Activated CD4-positive, alpha-beta memory T cell treated with anti-CD3 and anti-CD28 coated beads for 36 hours (primary cell): Measurements from ENCODE around the gene IGF2BP1. TPM values are rescaled to one million over a fixed set of nuclear protein-coding genes. Genes with fewer than 3 reads are reported as not detected.

Experiments used
- CTCF ChIA-PET: fragments of 350-600 bp; sonication (Branson Sonifier 250); formaldehyde crosslinking; loops from one replicate; lab custom pipeline; 2021; ENCODE audit warnings: antibody characterized with exemption, inconsistent platforms; lab: Charles Lee
- POLR2A ChIA-PET: fragments of 350-600 bp; sonication (Branson Sonifier 250); formaldehyde crosslinking; loops from one replicate; lab custom pipeline; 2021; ENCODE audit warnings: antibody characterized with exemption; lab: Charles Lee
- DNase-seq: peaks from one replicate; pipeline ENCODE4 v3.0.0-alpha.2; 2020
- H3K27ac Mint-ChIP-seq: one replicate; pipeline ENCODE4 v1.8.0; 2021; ENCODE audit warnings: mixed read lengths
- H3K27me3 Mint-ChIP-seq: one replicate; pipeline ENCODE4 v1.8.0; 2021; ENCODE audit warnings: mixed read lengths
- H3K36me3 Mint-ChIP-seq: one replicate; pipeline ENCODE4 v1.8.0; 2021; ENCODE audit warnings: mixed read lengths
- H3K4me1 Mint-ChIP-seq: one replicate; pipeline ENCODE4 v1.8.0; 2021; ENCODE audit warnings: low read depth, mixed read lengths
- H3K4me3 Mint-ChIP-seq: one replicate; pipeline ENCODE4 v1.8.0; 2021; ENCODE audit warnings: mild to moderate bottlenecking, mixed read lengths
- H3K9me3 Mint-ChIP-seq: one replicate; pipeline ENCODE4 v1.8.0; 2021; ENCODE audit warnings: mixed read lengths
- intact Hi-C: fragments of 100-400 bp; cut with micrococcal nuclease; formaldehyde crosslinking; loops from one replicate; pipeline ENCODE4 v1.15.1; 2023
- total RNA-seq, 2 experiments: library from RNA; stranded (reverse); gene quantifications; one replicate each; pipeline ENCODE4 v1.2.3, GENCODE V29; 2021

IGF2BP1 gene
- total RNA-seq, 2 experiments from 2014 or later: 0.22 to 0.29 TPM

- POLR2A ChIA-PET: no interaction called here
- DNase-seq: no peak
- no peaks in the 10 kb centered on the region for H3K36me3 Mint-ChIP-seq
- CTCF ChIA-PET: interaction anchor here (1.1 to 2.3 kb wide), 4 partner anchors 10 to 159 kb away, joined by 3 to 9 read pairs (median 3); no protein-coding TSS in a partner anchor
- intact Hi-C loops: no loop called here
- no peaks in the 10 kb centered on the region for H3K4me1 Mint-ChIP-seq
- H3K27me3 Mint-ChIP-seq: peaks cover 6% of the 10 kb centered on the region
- no peak overlapping the region for H3K4me3 Mint-ChIP-seq
- H3K9me3 Mint-ChIP-seq: no peaks in the 10 kb centered on the region
- H3K27ac Mint-ChIP-seq: no peak overlapping the region
Observed at GRCh38 chr17:49045376-49045775, 48.2 kb downstream of the IGF2BP1 start.

- ChIA-PET CTCF (interaction anchor here (0.8 to 2.3 kb wide), 2 partner anchors 11 to 14 kb away, joined by 4 to 9 read pairs; no protein-coding TSS in a partner anchor), POLR2A (no interaction called here)
- Mint-ChIP-seq H3K9me3 (no peaks in the 10 kb centered on the region), H3K36me3 (no peaks in the 10 kb centered on the region), H3K4me1 (no peaks in the 10 kb centered on the region), H3K4me3 (no peak overlapping the region), H3K27me3 (peaks cover 6% of the 10 kb centered on the region), H3K27ac (no peak overlapping the region)
- intact Hi-C loops: no loop called here
- no peak for DNase-seq
Observed at GRCh38 chr17:49046912-49047311, 49.7 kb downstream of the IGF2BP1 start.

- Mint-ChIP-seq H3K27ac (no peak overlapping the region), H3K9me3 (no peaks in the 10 kb centered on the region), H3K4me3 (no peak overlapping the region), H3K4me1 (no peaks in the 10 kb centered on the region), H3K36me3 (no peaks in the 10 kb centered on the region), H3K27me3 (peaks cover 6% of the 10 kb centered on the region)
- ChIA-PET CTCF (no interaction called here), POLR2A (no interaction called here)
- no peak for DNase-seq
- intact Hi-C loops: no loop called here
Observed at GRCh38 chr17:49049265-49049664, 52.1 kb downstream of the IGF2BP1 start.

GRCh38 chr17:49050611-49051010 lies 53.4 kb downstream of the IGF2BP1 start:
- no peak for DNase-seq
- H3K4me1 Mint-ChIP-seq: peaks cover 2% of the 10 kb centered on the region
- no peaks in the 10 kb centered on the region for H3K9me3 Mint-ChIP-seq
- CTCF ChIA-PET: no interaction called here
- no peak overlapping the region for H3K4me3 Mint-ChIP-seq
- POLR2A ChIA-PET: no interaction called here
- H3K27ac Mint-ChIP-seq: no peak overlapping the region
- intact Hi-C loops: no loop called here
- no peaks in the 10 kb centered on the region for H3K36me3 Mint-ChIP-seq
- H3K27me3 Mint-ChIP-seq: peaks cover 6% of the 10 kb centered on the region

GRCh38 chr17:49051269-49051668 lies 54.1 kb downstream of the IGF2BP1 start:
- CTCF ChIA-PET: no interaction called here
- Mint-ChIP-seq H3K4me3 (no peak overlapping the region), H3K27me3 (peaks cover 4% of the 10 kb centered on the region), H3K27ac (no peak overlapping the region), H3K9me3 (no peaks in the 10 kb centered on the region), H3K4me1 (peaks cover 6% of the 10 kb centered on the region), H3K36me3 (no peaks in the 10 kb centered on the region)
- intact Hi-C loops: no loop called here
- POLR2A ChIA-PET: no interaction called here
- no peak for DNase-seq

GRCh38 chr17:49053171-49053829 lies 56.1 kb downstream of the IGF2BP1 start:
- no peak overlapping the region for H3K4me3 Mint-ChIP-seq
- CTCF ChIA-PET: interaction anchor here (0.5 kb wide), 1 partner anchor 42 kb away, joined by 3 read pairs; no protein-coding TSS in a partner anchor
- no peaks in the 10 kb centered on the region for H3K36me3 Mint-ChIP-seq
- no peak overlapping the region for H3K27ac Mint-ChIP-seq
- peaks cover 6% of the 10 kb centered on the region for H3K4me1 Mint-ChIP-seq
- no peaks in the 10 kb centered on the region for H3K9me3 Mint-ChIP-seq
- no peak for DNase-seq
- POLR2A ChIA-PET: no interaction called here
- intact Hi-C loops: no loop called here
- peaks cover 4% of the 10 kb centered on the region for H3K27me3 Mint-ChIP-seq

- Mint-ChIP-seq H3K4me1 (peaks cover 6% of the 10 kb centered on the region), H3K4me3 (no peak overlapping the region), H3K36me3 (no peaks in the 10 kb centered on the region), H3K9me3 (no peaks in the 10 kb centered on the region), H3K27ac (no peak overlapping the region), H3K27me3 (no peaks in the 10 kb centered on the region)
- ChIA-PET CTCF (interaction anchor here (0.6 to 0.7 kb wide), 2 partner anchors 21 to 23 kb away, joined by 3 read pairs; no protein-coding TSS in a partner anchor), POLR2A (no interaction called here)
- DNase-seq: no peak
- intact Hi-C loops: no loop called here
Observed at GRCh38 chr17:49054342-49055092, 57.3 kb downstream of the IGF2BP1 start.

- Mint-ChIP-seq H3K4me3 (no peak overlapping the region), H3K4me1 (peaks cover 6% of the 10 kb centered on the region), H3K9me3 (no peaks in the 10 kb centered on the region), H3K27ac (no peak overlapping the region), H3K36me3 (no peaks in the 10 kb centered on the region), H3K27me3 (no peaks in the 10 kb centered on the region)
- POLR2A ChIA-PET: no interaction called here
- CTCF ChIA-PET: interaction anchor here (0.6 to 1.4 kb wide), 4 partner anchors 19 to 24 kb away, joined by 3 to 6 read pairs (median 3); no protein-coding TSS in a partner anchor
- intact Hi-C loops: no loop called here
- no peak for DNase-seq
Observed at GRCh38 chr17:49055181-49055927, 58.2 kb downstream of the IGF2BP1 start.

- H3K27ac Mint-ChIP-seq: no peak overlapping the region
- H3K9me3 Mint-ChIP-seq: no peaks in the 10 kb centered on the region
- DNase-seq: no peak
- no peaks in the 10 kb centered on the region for H3K4me1 Mint-ChIP-seq
- no peak overlapping the region for H3K4me3 Mint-ChIP-seq
- intact Hi-C loops: no loop called here
- no peaks in the 10 kb centered on the region for H3K36me3 Mint-ChIP-seq
- ChIA-PET POLR2A (no interaction called here), CTCF (no interaction called here)
- H3K27me3 Mint-ChIP-seq: no peaks in the 10 kb centered on the region
Observed at GRCh38 chr17:49061524-49061943, 64.3 kb downstream of the IGF2BP1 start.

- H3K9me3 Mint-ChIP-seq: no peaks in the 10 kb centered on the region
- no peaks in the 10 kb centered on the region for H3K36me3 Mint-ChIP-seq
- H3K27ac Mint-ChIP-seq: no peak overlapping the region
- DNase-seq: no peak
- CTCF ChIA-PET: no interaction called here
- intact Hi-C loops: no loop called here
- POLR2A ChIA-PET: no interaction called here
- no peak overlapping the region for H3K4me3 Mint-ChIP-seq
- no peaks in the 10 kb centered on the region for H3K4me1 Mint-ChIP-seq
- H3K27me3 Mint-ChIP-seq: no peaks in the 10 kb centered on the region
Observed at GRCh38 chr17:49063652-49064051, 66.5 kb downstream of the IGF2BP1 start.

GRCh38 chr17:49067163-49067562 lies 70.0 kb downstream of the IGF2BP1 start:
- ChIA-PET POLR2A (no interaction called here), CTCF (no interaction called here)
- no peak overlapping the region for H3K4me3 Mint-ChIP-seq
- no peak for DNase-seq
- H3K4me1 Mint-ChIP-seq: no peaks in the 10 kb centered on the region
- H3K9me3 Mint-ChIP-seq: no peaks in the 10 kb centered on the region
- intact Hi-C loops: no loop called here
- no peaks in the 10 kb centered on the region for H3K27me3 Mint-ChIP-seq
- H3K36me3 Mint-ChIP-seq: no peaks in the 10 kb centered on the region
- no peak overlapping the region for H3K27ac Mint-ChIP-seq
